SK-N-SH (cell line): ENCODE data around the gene SMPDL3A. TPM values are rescaled to one million over a fixed set of nuclear protein-coding genes. Genes with fewer than 3 reads are reported as not detected.

Experiments
- CTCF ChIA-PET: fragments of 300-600, 350-600 bp; formaldehyde crosslinking; extraction: SDS; loops from one replicate; lab custom pipeline; 2021; lab: Yijun Ruan, JAX
- POLR2A ChIA-PET: fragments of 350-600 bp; sonication (Branson Sonifier 250); formaldehyde crosslinking; extraction: SDS; loops from one replicate; lab custom pipeline; 2020; ENCODE audit warnings: antibody characterized with exemption, inconsistent platforms; lab: Yijun Ruan, JAX
- DNase-seq: peaks from one replicate; pipeline ENCODE4 v3.0.0; 2012
- H2AFZ ChIP-seq: fragments of 200-600 bp; sonication (generic); 2 replicates; pipeline ENCODE4 v1.8.1; 2016; ENCODE audit warnings: antibody characterized with exemption, mild to moderate bottlenecking, low read depth
- H3F3A ChIP-seq: fragments of 200-600 bp; sonication (generic); replicated peaks from 2 replicates; pipeline ENCODE3; 2016; ENCODE audit warnings: antibody characterized with exemption, mild to moderate bottlenecking; ENCODE audit not compliant: insufficient read depth
- H3K27ac ChIP-seq, 2 experiments: fragments of 200-500 bp in 1 of 2; fragments of 200-600 bp in 1 of 2; sonication (Bioruptor generic) in 1 of 2; sonication (generic), shearing (Covaris generic) in 1 of 2; 2 replicates each; pipeline versions ENCODE4 v1.5.1 to v1.6.1; 2014 to 2016; ENCODE audit warnings: low read depth in 2 of 2, inconsistent platforms in 1 of 2, low read length in 1 of 2, mild to moderate bottlenecking in 1 of 2, mixed read lengths in 1 of 2
- H3K27me3 ChIP-seq: fragments of 200-600 bp; sonication (generic), shearing (Covaris generic); 2 replicates; pipeline ENCODE4 v1.6.1; 2016; ENCODE audit warnings: mixed run types; ENCODE audit not compliant: insufficient read depth
- H3K36me3 ChIP-seq, 2 experiments: fragments of 200-500 bp in 1 of 2; fragments of 200-600 bp in 1 of 2; sonication (Bioruptor generic) in 1 of 2; sonication (generic) in 1 of 2; replicated peaks in 1 of 2; 2 replicates each; pipeline versions ENCODE3 to v1.5.1; 2014 to 2016; ENCODE audit warnings: low read length in 1 of 2, mild to moderate bottlenecking in 1 of 2; ENCODE audit not compliant: insufficient read depth in 2 of 2, control insufficient read depth in 1 of 2
- H3K4me1 ChIP-seq, 2 experiments: fragments of 200-500 bp in 1 of 2; fragments of 200-600 bp in 1 of 2; sonication (Bioruptor generic) in 1 of 2; sonication (generic), shearing (Covaris generic) in 1 of 2; 2 replicates each; pipeline versions ENCODE4 v1.5.1 to v1.6.1; 2014 to 2016; ENCODE audit warnings: low read depth in 1 of 2, low read length in 1 of 2, mixed run types in 1 of 2; ENCODE audit not compliant: insufficient read depth in 2 of 2, control insufficient read depth in 1 of 2
- H3K4me2 ChIP-seq: fragments of 200-600 bp; sonication (generic), shearing (Covaris generic); 2 replicates; pipeline ENCODE4 v1.6.1; 2017; ENCODE audit warnings: mixed run types
- H3K4me3 ChIP-seq, 2 experiments: fragments of 200-500 bp in 1 of 2; fragments of 200-600 bp in 1 of 2; sonication (Bioruptor generic) in 1 of 2; sonication (generic), shearing (Covaris generic) in 1 of 2; 2 replicates each; pipeline versions ENCODE4 v1.5.1 to v1.8.1; 2014 to 2016; ENCODE audit warnings: low read depth in 2 of 2, inconsistent platforms in 1 of 2, low read length in 1 of 2, mild to moderate bottlenecking in 1 of 2, mixed read lengths in 1 of 2, moderate library complexity in 1 of 2
- H3K79me2 ChIP-seq: fragments of 200-600 bp; sonication (generic); 2 replicates; pipeline ENCODE4 v1.8.1; 2017; ENCODE audit warnings: mild to moderate bottlenecking; ENCODE audit not compliant: insufficient read depth
- H3K9ac ChIP-seq: fragments of 200-600 bp; sonication (generic); 2 replicates; pipeline ENCODE4 v1.6.1; 2017; ENCODE audit warnings: mixed run types
- H3K9me2 ChIP-seq: fragments of 200-600 bp; sonication (generic); 2 replicates; pipeline ENCODE4 v1.6.1; 2017; ENCODE audit warnings: mixed run types
- H3K9me3 ChIP-seq: fragments of 200-600 bp; sonication (generic); 2 replicates; pipeline ENCODE4 v1.6.1; 2017; ENCODE audit warnings: mixed run types, mild to moderate bottlenecking, moderate library complexity
- H4K20me1 ChIP-seq: fragments of 200-600 bp; sonication (generic); 2 replicates; pipeline ENCODE4 v1.6.1; 2017; ENCODE audit warnings: mild to moderate bottlenecking, mixed run types; ENCODE audit not compliant: insufficient read depth
- CHD2 ChIP-seq: fragments of 150-350 bp; IDR thresholded peaks from 2 replicates; pipeline ENCODE4 v1.6.1; 2018; ENCODE audit warnings: low read length; ENCODE audit not compliant: partially characterized antibody
- EP300 ChIP-seq, 2 experiments: IDR thresholded peaks; 2 replicates each; pipeline versions ENCODE4 v1.4.0 to v1.6.1; 2012; ENCODE audit warnings: borderline replicate concordance in 1 of 2, low read depth in 1 of 2, low read length in 1 of 2
- FOSL2 ChIP-seq: IDR thresholded peaks from 2 replicates; pipeline ENCODE4 v1.4.0; 2012; ENCODE audit warnings: low read depth, mild to moderate bottlenecking, moderate library complexity, borderline replicate concordance
- FOXJ3 ChIP-seq: sonication (generic); formaldehyde crosslinking; IDR thresholded peaks from 2 replicates; pipeline ENCODE4 v1.5.1; 2020; ENCODE audit warnings: mild to moderate bottlenecking, missing genetic modification reagents
- FOXM1 ChIP-seq: IDR thresholded peaks from 2 replicates; pipeline ENCODE4 v1.4.0; 2012; ENCODE audit warnings: low read depth, mild to moderate bottlenecking
- GATA2 ChIP-seq: sonication (generic); formaldehyde crosslinking; IDR thresholded peaks from 2 replicates; pipeline ENCODE4 v1.5.0; 2020; ENCODE audit warnings: mild to moderate bottlenecking, missing genetic modification reagents
- JUND ChIP-seq: IDR thresholded peaks from 2 replicates; pipeline ENCODE4 v1.4.0; 2012
- MAX ChIP-seq: IDR thresholded peaks from 2 replicates; pipeline ENCODE4 v1.4.0; 2012; ENCODE audit warnings: low read depth
- MXI1 ChIP-seq: IDR thresholded peaks from 2 replicates; pipeline ENCODE4 v1.6.1; 2012; ENCODE audit warnings: mild to moderate bottlenecking, low read depth, low read length, improper control_type of control experiment
- NFIC ChIP-seq: IDR thresholded peaks from 2 replicates; pipeline ENCODE4 v1.4.0; 2012; ENCODE audit warnings: borderline replicate concordance
- NRF1 ChIP-seq: IDR thresholded peaks from 2 replicates; pipeline ENCODE4 v1.6.1; 2012; ENCODE audit warnings: low read depth, mild to moderate bottlenecking, low read length
- RAD21 ChIP-seq: IDR thresholded peaks from 2 replicates; pipeline ENCODE4 v1.6.1; 2012; ENCODE audit warnings: mild to moderate bottlenecking, low read length
- RFX5 ChIP-seq: IDR thresholded peaks from 2 replicates; pipeline ENCODE4 v1.6.1; 2012; ENCODE audit warnings: mild to moderate bottlenecking, improper control_type of control experiment, low read length
- RXRA ChIP-seq: IDR thresholded peaks from 2 replicates; pipeline ENCODE4 v1.4.0; 2012; ENCODE audit warnings: low read depth, mild to moderate bottlenecking, borderline replicate concordance
- SIN3A ChIP-seq: IDR thresholded peaks from 2 replicates; pipeline ENCODE4 v1.6.1; 2012; ENCODE audit warnings: low read depth, mild to moderate bottlenecking, low read length, moderate library complexity, borderline replicate concordance
- ZBTB33 ChIP-seq: IDR thresholded peaks from 2 replicates; pipeline ENCODE4 v1.4.0; 2012; ENCODE audit warnings: low read depth, borderline replicate concordance
- WGBS: methylation state at CpG from one replicate; pipeline ENCODE4 v1.1.6; 2017; ENCODE audit warnings: low lambda C conversion rate; 5-methylcytosine and 5-hydroxymethylcytosine counted together
- polyA plus RNA-seq, 3 experiments: library from polyadenylated mRNA; depleted of rRNA; stranded (reverse); fragments of >200 nt; gene quantifications; 2 replicates each; pipeline ENCODE4 v1.2.3, GENCODE V29; 2012
- TF ChIP-seq, protein P1 (sequence below): IDR thresholded peaks from 2 replicates; pipeline ENCODE4; 2012
- TF ChIP-seq, protein P2 (sequence below): IDR thresholded peaks from 2 replicates; pipeline ENCODE4 v1.4.0; 2012; ENCODE audit warnings: low read depth, borderline replicate concordance
- TF ChIP-seq, protein P3 (sequence below): fragments of 200-600 bp; sonication (generic); IDR thresholded peaks from 2 replicates; pipeline ENCODE4 v1.6.1; 2017; ENCODE audit warnings: antibody characterized with exemption, mild to moderate bottlenecking, moderate library complexity

SMPDL3A gene
- polyA plus RNA-seq, 1 of the 3 experiments (the other 2 are of a cell fraction): 2.0 TPM

DNA sequence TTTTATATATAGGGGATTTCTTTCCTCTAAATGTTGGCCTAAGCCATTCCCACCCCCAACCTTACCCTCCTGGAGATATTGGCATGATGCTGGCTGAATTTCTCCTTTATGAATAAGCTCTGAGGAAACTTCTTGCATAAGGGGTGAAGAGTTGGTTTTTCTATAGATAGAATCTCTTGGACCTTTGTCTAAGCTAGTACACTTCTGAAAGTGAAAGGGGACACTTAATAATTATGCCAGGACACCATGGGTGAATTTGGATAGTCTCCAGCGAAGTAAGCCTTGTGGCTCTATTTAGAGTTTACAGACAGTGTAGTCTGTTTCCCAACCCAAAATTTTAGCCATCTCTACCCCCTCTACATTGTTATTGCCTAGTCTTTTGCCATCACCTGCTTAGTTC, 36.6 kb upstream of the SMPDL3A start:
- Histone ChIP-seq H3K79me2 (no peaks in the 10 kb centered on the region), H2AFZ (no peak overlapping the region), H3K27me3 (no peaks in the 10 kb centered on the region; the same call in 1 of the 2 replicates), H3K9me3 (no peaks in the 10 kb centered on the region; the same call in 1 of the 2 replicates), H3K9ac (no peak overlapping the region), H3K4me2 (no peak overlapping the region), H3F3A (no peaks in the 10 kb centered on the region), H3K9me2 (no peaks in the 10 kb centered on the region), H3K4me1 (no peaks in the 10 kb centered on the region), H3K27ac (no peak overlapping the region), H3K36me3 (no peaks in the 10 kb centered on the region), H3K4me3 (no peak overlapping the region), H4K20me1 (no peaks in the 10 kb centered on the region)
- TF ChIP-seq RFX5: no peak
- TF ChIP-seq RXRA: no peak
- TF ChIP-seq NRF1: no peak
- TF ChIP-seq MXI1: no peak
- TF ChIP-seq ZBTB33: no peak
- TF ChIP-seq, protein P1, sequence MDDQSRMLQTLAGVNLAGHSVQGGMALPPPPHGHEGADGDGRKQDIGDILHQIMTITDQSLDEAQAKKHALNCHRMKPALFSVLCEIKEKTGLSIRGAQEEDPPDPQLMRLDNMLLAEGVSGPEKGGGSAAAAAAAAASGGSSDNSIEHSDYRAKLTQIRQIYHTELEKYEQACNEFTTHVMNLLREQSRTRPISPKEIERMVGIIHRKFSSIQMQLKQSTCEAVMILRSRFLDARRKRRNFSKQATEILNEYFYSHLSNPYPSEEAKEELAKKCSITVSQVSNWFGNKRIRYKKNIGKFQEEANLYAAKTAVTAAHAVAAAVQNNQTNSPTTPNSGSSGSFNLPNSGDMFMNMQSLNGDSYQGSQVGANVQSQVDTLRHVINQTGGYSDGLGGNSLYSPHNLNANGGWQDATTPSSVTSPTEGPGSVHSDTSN: no peak
- TF ChIP-seq FOXJ3: no peak
- TF ChIP-seq NFIC: no peak
- TF ChIP-seq, protein P2, sequence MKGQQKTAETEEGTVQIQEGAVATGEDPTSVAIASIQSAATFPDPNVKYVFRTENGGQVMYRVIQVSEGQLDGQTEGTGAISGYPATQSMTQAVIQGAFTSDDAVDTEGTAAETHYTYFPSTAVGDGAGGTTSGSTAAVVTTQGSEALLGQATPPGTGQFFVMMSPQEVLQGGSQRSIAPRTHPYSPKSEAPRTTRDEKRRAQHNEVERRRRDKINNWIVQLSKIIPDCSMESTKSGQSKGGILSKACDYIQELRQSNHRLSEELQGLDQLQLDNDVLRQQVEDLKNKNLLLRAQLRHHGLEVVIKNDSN: no peak
- TF ChIP-seq FOSL2: no peak
- TF ChIP-seq GATA2: no peak
- no peak for TF ChIP-seq SIN3A
- no peak for TF ChIP-seq CHD2
- no peak for TF ChIP-seq MAX
- no peak for TF ChIP-seq FOXM1
- TF ChIP-seq EP300 (IDR thresholded peaks at IDR 0.05; ENCODE audit: borderline replicate concordance in 1 of 2, low read depth in 1 of 2, low read length in 1 of 2): no peak
- no peak for TF ChIP-seq JUND
- no peak for TF ChIP-seq RAD21
- TF ChIP-seq, protein P3, sequence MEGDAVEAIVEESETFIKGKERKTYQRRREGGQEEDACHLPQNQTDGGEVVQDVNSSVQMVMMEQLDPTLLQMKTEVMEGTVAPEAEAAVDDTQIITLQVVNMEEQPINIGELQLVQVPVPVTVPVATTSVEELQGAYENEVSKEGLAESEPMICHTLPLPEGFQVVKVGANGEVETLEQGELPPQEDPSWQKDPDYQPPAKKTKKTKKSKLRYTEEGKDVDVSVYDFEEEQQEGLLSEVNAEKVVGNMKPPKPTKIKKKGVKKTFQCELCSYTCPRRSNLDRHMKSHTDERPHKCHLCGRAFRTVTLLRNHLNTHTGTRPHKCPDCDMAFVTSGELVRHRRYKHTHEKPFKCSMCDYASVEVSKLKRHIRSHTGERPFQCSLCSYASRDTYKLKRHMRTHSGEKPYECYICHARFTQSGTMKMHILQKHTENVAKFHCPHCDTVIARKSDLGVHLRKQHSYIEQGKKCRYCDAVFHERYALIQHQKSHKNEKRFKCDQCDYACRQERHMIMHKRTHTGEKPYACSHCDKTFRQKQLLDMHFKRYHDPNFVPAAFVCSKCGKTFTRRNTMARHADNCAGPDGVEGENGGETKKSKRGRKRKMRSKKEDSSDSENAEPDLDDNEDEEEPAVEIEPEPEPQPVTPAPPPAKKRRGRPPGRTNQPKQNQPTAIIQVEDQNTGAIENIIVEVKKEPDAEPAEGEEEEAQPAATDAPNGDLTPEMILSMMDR: no peak
- ChIA-PET CTCF (interaction anchor here (1.8 kb wide), 1 partner anchor 37 kb away, joined by 4 read pairs; the partner anchor contains the start of gene SMPDL3A), POLR2A (no interaction called here)
- 7% methylated on average over 1 of the region's 1 CpG for WGBS
- DNase-seq: no peak
